ENCODE data around the gene CTU2. TPM values are rescaled to one million over a fixed set of nuclear protein-coding genes. Genes with fewer than 3 reads are reported as not detected.

CTU2 gene
- polyA plus RNA-seq, 1 of the 3 experiments (the other 2 are of a cell fraction) = 16.2 TPM

- Histone ChIP-seq H3K9me3 (no peaks in the 10 kb centered on the region), H3K4me2 (no peak overlapping the region), H3K4me1 (ENCODE audit: control insufficient read depth in 1 of 2, insufficient read depth in 2 of 2, low read depth in 1 of 2, low read length in 1 of 2) (peaks cover 5 to 12% of the 10 kb centered on the region in 2 experiments; a peak in 2 of 4 replicates), H3K4me3 (ENCODE audit: low read depth in 2 of 2, low read length in 1 of 2) (no peak overlapping the region), H3K9ac (no peak overlapping the region), H3K27ac (ENCODE audit: low read depth in 2 of 2, low read length in 1 of 2) (no peak overlapping the region), H4K20me1 (ENCODE audit: insufficient read depth) (no peaks in the 10 kb centered on the region), H3K27me3 (ENCODE audit: insufficient read depth) (no peaks in the 10 kb centered on the region; the same call in 1 of the 2 replicates), H3K9me2 (no peaks in the 10 kb centered on the region), H3K79me2 (ENCODE audit: insufficient read depth) (no peaks in the 10 kb centered on the region), H2AFZ (ENCODE audit: low read depth) (no peak overlapping the region), H3K36me3 (replicated peaks in 1 of 2; ENCODE audit: control insufficient read depth in 1 of 2, insufficient read depth in 2 of 2, low read length in 1 of 2) (no peaks in the 10 kb centered on the region), H3F3A (replicated peaks; ENCODE audit: insufficient read depth) (peaks cover 5% of the 10 kb centered on the region)
- WGBS (ENCODE audit: low lambda C conversion rate) = 52% methylated on average over 8 of the region's 10 CpGs
- ChIA-PET POLR2A (interaction anchor here (1.0 kb wide), 1 partner anchor 14 kb away, joined by 3 read pairs; no protein-coding TSS in a partner anchor), CTCF (interaction anchor here (0.7 to 2.1 kb wide), 4 partner anchors 11 to 50 kb away, joined by 3 to 9 read pairs (median 4); no protein-coding TSS in a partner anchor)
- no peak for DNase-seq
- TF ChIP-seq TAF1 (IDR thresholded peaks at IDR 0.05; ENCODE audit: borderline replicate concordance, low read depth, low read length) (no peak), ZBTB33 (IDR thresholded peaks at IDR 0.05; ENCODE audit: borderline replicate concordance, low read depth) (no peak), RCOR1 (IDR thresholded peaks at IDR 0.05; ENCODE audit: low read length) (no peak), NFIC (IDR thresholded peaks at IDR 0.05; ENCODE audit: borderline replicate concordance) (no peak), GABPA (IDR thresholded peaks at IDR 0.05; ENCODE audit: low read depth) (no peak), FOSL2 (IDR thresholded peaks at IDR 0.05; ENCODE audit: borderline replicate concordance, low read depth) (no peak)
- TF ChIP-seq, protein P1, sequence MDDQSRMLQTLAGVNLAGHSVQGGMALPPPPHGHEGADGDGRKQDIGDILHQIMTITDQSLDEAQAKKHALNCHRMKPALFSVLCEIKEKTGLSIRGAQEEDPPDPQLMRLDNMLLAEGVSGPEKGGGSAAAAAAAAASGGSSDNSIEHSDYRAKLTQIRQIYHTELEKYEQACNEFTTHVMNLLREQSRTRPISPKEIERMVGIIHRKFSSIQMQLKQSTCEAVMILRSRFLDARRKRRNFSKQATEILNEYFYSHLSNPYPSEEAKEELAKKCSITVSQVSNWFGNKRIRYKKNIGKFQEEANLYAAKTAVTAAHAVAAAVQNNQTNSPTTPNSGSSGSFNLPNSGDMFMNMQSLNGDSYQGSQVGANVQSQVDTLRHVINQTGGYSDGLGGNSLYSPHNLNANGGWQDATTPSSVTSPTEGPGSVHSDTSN (IDR thresholded peaks at IDR 0.05) = no peak
Observed at GRCh38 chr16:88687254-88687576, 19.1 kb upstream of the CTU2 start.

GRCh38 chr16:88687676-88688012 is 18.7 kb upstream of the CTU2 start:
- H3K27ac ChIP-seq (ENCODE audit: low read depth in 2 of 2, low read length in 1 of 2) = no peak overlapping the region
- H3K4me1 ChIP-seq (ENCODE audit: control insufficient read depth in 1 of 2, insufficient read depth in 2 of 2, low read depth in 1 of 2, low read length in 1 of 2) = peaks cover 5 to 12% of the 10 kb centered on the region in 2 experiments; a peak in 2 of 4 replicates
- H3K27me3 ChIP-seq (ENCODE audit: insufficient read depth) = no peaks in the 10 kb centered on the region; the same call in 1 of the 2 replicates
- H3K36me3 ChIP-seq (replicated peaks in 1 of 2; ENCODE audit: control insufficient read depth in 1 of 2, insufficient read depth in 2 of 2, low read length in 1 of 2) = no peaks in the 10 kb centered on the region
- POLR2A ChIA-PET = interaction anchor here (0.6 kb wide), 1 partner anchor 9 kb away, joined by 6 read pairs; no protein-coding TSS in a partner anchor
- H3K4me2 ChIP-seq = no peak overlapping the region
- no peak for TF ChIP-seq RXRA (IDR thresholded peaks at IDR 0.05; ENCODE audit: borderline replicate concordance, low read depth)
- no peaks in the 10 kb centered on the region for H3K9me2 ChIP-seq
- DNase-seq = no peak
- H3F3A ChIP-seq (replicated peaks; ENCODE audit: insufficient read depth) = peaks cover 5% of the 10 kb centered on the region
- WGBS (ENCODE audit: low lambda C conversion rate) = 65% methylated on average over 3 of the region's 3 CpGs
- no peak overlapping the region for H3K4me3 ChIP-seq (ENCODE audit: low read depth in 2 of 2, low read length in 1 of 2)
- CTCF ChIA-PET = interaction anchor here (0.7 to 2.1 kb wide), 4 partner anchors 11 to 50 kb away, joined by 3 to 9 read pairs (median 4); no protein-coding TSS in a partner anchor
- no peak overlapping the region for H3K9ac ChIP-seq
- H4K20me1 ChIP-seq (ENCODE audit: insufficient read depth) = no peaks in the 10 kb centered on the region
- H3K9me3 ChIP-seq = no peaks in the 10 kb centered on the region
- H2AFZ ChIP-seq (ENCODE audit: low read depth) = no peak overlapping the region
- H3K79me2 ChIP-seq (ENCODE audit: insufficient read depth) = no peaks in the 10 kb centered on the region
